Kidney (tissue), 14 donors: ENCODE results near the gene RUNDC3A. TPM values are rescaled to one million over a fixed set of nuclear protein-coding genes. Genes with fewer than 3 reads are reported as not detected.
"Not testable (repeated sequence)": the region's sequence is repeated elsewhere in the genome, so short reads cannot be mapped to it uniquely, and the experiment has no call there.

Experiments
- DNase-seq, 5 donors: peaks; one replicate each; pipeline ENCODE4 v3.0.0-alpha.2; 2013 to 2020
- FAIRE-seq: peaks from 2 replicates; lab custom pipeline; 2012; peaks lifted over from hg19 to GRCh38; lab: Jason Lieb, UNC
- H3K27ac ChIP-seq, 2 donors: one replicate each; pipeline ENCODE4 v1.7.0; 2013; ENCODE audit warnings: low read depth in 2 of 2, low read length in 2 of 2, inconsistent platforms in 1 of 2
- H3K27me3 ChIP-seq: one replicate; pipeline ENCODE4 v1.7.1; 2013; ENCODE audit warnings: low read length, inconsistent platforms; ENCODE audit not compliant: control insufficient read depth, insufficient read depth
- H3K36me3 ChIP-seq, 3 donors: one replicate each; pipeline versions ENCODE4 v1.7.0 to v1.7.1; 2013; ENCODE audit warnings: low read length in 3 of 3, control low read depth in 1 of 3, inconsistent platforms in 1 of 3; ENCODE audit not compliant: insufficient read depth in 3 of 3, control insufficient read depth in 2 of 3
- H3K4me1 ChIP-seq, 3 donors: one replicate each; pipeline versions ENCODE4 v1.7.0 to v1.7.1; 2013; ENCODE audit warnings: low read length in 3 of 3, inconsistent platforms in 1 of 3, low read depth in 1 of 3; ENCODE audit not compliant: control insufficient read depth in 2 of 3, insufficient read depth in 2 of 3
- H3K4me3 ChIP-seq, 3 donors: one replicate each; pipeline versions ENCODE4 v1.7.0 to v1.8.1; 2013; ENCODE audit warnings: low read length in 3 of 3, control low read depth in 1 of 3, inconsistent platforms in 1 of 3
- H3K9ac ChIP-seq, 3 donors: one replicate each; pipeline versions ENCODE4 v1.7.0 to v1.7.1; 2013; ENCODE audit warnings: low read length in 3 of 3, control low read depth in 1 of 3, inconsistent platforms in 1 of 3
- H3K9me3 ChIP-seq, 3 donors: one replicate each; pipeline versions ENCODE4 v1.7.0 to v1.7.1; 2013; ENCODE audit warnings: low read length in 3 of 3, control low read depth in 1 of 3, inconsistent platforms in 1 of 3; ENCODE audit not compliant: control insufficient read depth in 2 of 3, insufficient read depth in 1 of 3
- intact Hi-C: fragments of 100-400 bp; cut with DNase I; formaldehyde crosslinking; loops from one replicate; pipeline ENCODE4 v1.11.1; 2022
- polyA plus RNA-seq: library from polyadenylated mRNA; stranded (reverse); fragments of 350-450 nt; fragmentation: Illumina TruSeq; extraction: RNeasy Lipid Tissue Mini Kit (QIAGEN cat#74804); gene quantifications from one replicate; pipeline ENCODE4 v1.2.3, GENCODE V29; 2014; ENCODE audit warnings: low read depth, low replicate concordance; ENCODE audit not compliant: insufficient read depth
- total RNA-seq: library from RNA; stranded (reverse); fragmentation: NEBNext Ultra II Directional; extraction: Animal tissue kit (Norgen Biotek cat#: 25700); gene quantifications from one replicate; pipeline ENCODE4 v1.2.1, GENCODE V29; 2021
- TF ChIP-seq, protein P1 (sequence below): IDR thresholded peaks from 3 replicates; pipeline ENCODE4 v1.5.1; 2012; ENCODE audit warnings: mild to moderate bottlenecking, moderate library complexity, borderline replicate concordance; ENCODE audit not compliant: insufficient read depth; ENCODE audit errors: extremely low read depth
- donor health status: control.
- donor health status: control.
- donor health status: control.
- donor health status: control.
- donor health status: control.
- donor health status: DM: yes; HTN: yes; CAD: no.
- donor health status: Normal renal cell carcinoma (clear cell type).

The RUNDC3A gene
- total and polyA plus RNA-seq, 2 donors from 2014 or later = 2.2 to 6.4 TPM

GRCh38 chr17:44324571-44325275 lies 16.3 kb downstream of the RUNDC3A start, which contains the start of gene SLC25A39:
TSS of gene SLC25A39 (minus strand) at chr17:44324823. CDS start at chr17:44323562, 1,261 bp downstream.
- intact Hi-C loops = loop anchor here (5.0 kb wide), 1 partner anchor 112 kb away; no protein-coding TSS in a partner anchor

GRCh38 chr17:44326861-44327444 lies 18.6 kb downstream of the RUNDC3A start:
- intact Hi-C loops = loop anchor here (5.0 kb wide), 1 partner anchor 115 kb away; no protein-coding TSS in a partner anchor
- TF ChIP-seq, protein P1, sequence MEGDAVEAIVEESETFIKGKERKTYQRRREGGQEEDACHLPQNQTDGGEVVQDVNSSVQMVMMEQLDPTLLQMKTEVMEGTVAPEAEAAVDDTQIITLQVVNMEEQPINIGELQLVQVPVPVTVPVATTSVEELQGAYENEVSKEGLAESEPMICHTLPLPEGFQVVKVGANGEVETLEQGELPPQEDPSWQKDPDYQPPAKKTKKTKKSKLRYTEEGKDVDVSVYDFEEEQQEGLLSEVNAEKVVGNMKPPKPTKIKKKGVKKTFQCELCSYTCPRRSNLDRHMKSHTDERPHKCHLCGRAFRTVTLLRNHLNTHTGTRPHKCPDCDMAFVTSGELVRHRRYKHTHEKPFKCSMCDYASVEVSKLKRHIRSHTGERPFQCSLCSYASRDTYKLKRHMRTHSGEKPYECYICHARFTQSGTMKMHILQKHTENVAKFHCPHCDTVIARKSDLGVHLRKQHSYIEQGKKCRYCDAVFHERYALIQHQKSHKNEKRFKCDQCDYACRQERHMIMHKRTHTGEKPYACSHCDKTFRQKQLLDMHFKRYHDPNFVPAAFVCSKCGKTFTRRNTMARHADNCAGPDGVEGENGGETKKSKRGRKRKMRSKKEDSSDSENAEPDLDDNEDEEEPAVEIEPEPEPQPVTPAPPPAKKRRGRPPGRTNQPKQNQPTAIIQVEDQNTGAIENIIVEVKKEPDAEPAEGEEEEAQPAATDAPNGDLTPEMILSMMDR = peak; percentile 53
- Histone ChIP-seq H3K9ac (no peak overlapping the region), H3K27me3 (no peaks in the 10 kb centered on the region), H3K9me3 (no peaks in the 10 kb centered on the region), H3K36me3 (peaks cover 0 to 6% (median 2%) of the 10 kb centered on the region in 3 donors), H3K4me1 (peaks cover 0 to 16% (median 0%) of the 10 kb centered on the region in 3 donors), H3K27ac (peak overlapping the region in 1 of 2 donors; percentile 63), H3K4me3 (peak overlapping the region in 2 of 3 donors; percentile 16 to 49)
- peak; percentile 97 to 99 (median 98) for DNase-seq
- FAIRE-seq = no peak

More at GRCh38 chr17:44324571-44325275, 16.3 kb downstream of the RUNDC3A start, which contains the start of gene SLC25A39:
- Histone ChIP-seq H3K4me1 (peaks cover 0 to 14% (median 0%) of the 10 kb centered on the region in 3 donors), H3K4me3 (peak within 1 kb of the TSS; percentile 60 to 80 (median 77)), H3K9ac (peak within 1 kb of the TSS; percentile 22 to 88 (median 78)), H3K9me3 (no peaks in the 10 kb centered on the region), H3K36me3 (peaks cover 0 to 25% (median 16%) of the 10 kb centered on the region in 3 donors), H3K27ac (peak within 1 kb of the TSS; percentile 94 to 97), H3K27me3 (no peaks in the 10 kb centered on the region)
- FAIRE-seq (no peak), DNase-seq (peak; percentile 95 to 98 (median 96))
- TF ChIP-seq, protein P1 = peak; percentile 10

GRCh38 chr17:44327715-44328449 lies 19.5 kb downstream of the RUNDC3A start:
- Histone ChIP-seq H3K36me3 (no peaks in the 10 kb centered on the region), H3K4me1 (peaks cover 0 to 12% (median 0%) of the 10 kb centered on the region in 3 donors), H3K27me3 (no peaks in the 10 kb centered on the region), H3K9ac (no peak overlapping the region), H3K27ac (no peak overlapping the region), H3K4me3 (no peak overlapping the region), H3K9me3 (no peaks in the 10 kb centered on the region)
- FAIRE-seq (no peak), DNase-seq (no peak)
- TF ChIP-seq, protein P1 = no peak
- intact Hi-C loops = loop anchor here (5.0 kb wide), 1 partner anchor 116 kb away; no protein-coding TSS in a partner anchor

DNA sequence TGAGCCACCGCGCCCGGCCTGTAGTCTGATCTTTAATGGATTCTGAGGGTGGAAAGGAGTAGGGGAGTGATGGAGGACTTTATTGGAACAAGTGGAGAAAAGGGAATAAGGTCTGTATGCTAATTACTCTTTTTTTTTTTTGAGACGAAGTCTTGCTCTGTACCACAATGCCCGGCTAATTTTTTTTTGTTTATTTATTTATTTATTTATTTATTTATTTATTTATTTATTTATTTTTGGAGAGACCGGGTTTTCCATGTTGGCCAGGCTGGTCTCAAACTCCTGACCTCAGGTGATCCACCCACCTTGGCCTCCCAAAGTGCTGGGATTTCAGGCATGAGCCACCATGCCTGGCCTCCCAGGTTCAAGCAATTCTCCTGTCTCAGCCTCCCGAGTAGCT lies 21.1 kb downstream of the RUNDC3A start:
- not testable (repeated sequence) for FAIRE-seq, DNase-seq
- intact Hi-C loops = loop anchor here (5.0 kb wide), 1 partner anchor 117 kb away; no protein-coding TSS in a partner anchor

GRCh38 chr17:44330263-44330662 lies 21.9 kb downstream of the RUNDC3A start:
- H3K27me3 ChIP-seq, H3K4me3 ChIP-seq, H3K9ac ChIP-seq, H3K9me3 ChIP-seq, DNase-seq, intact Hi-C loops, FAIRE-seq, H3K4me1 ChIP-seq, H3K27ac ChIP-seq, H3K36me3 ChIP-seq: not testable (repeated sequence)

More for the DNA sequence above, 21.1 kb downstream of the RUNDC3A start:
- H3K4me3 ChIP-seq, H3K9ac ChIP-seq, H3K9me3 ChIP-seq, H3K27me3 ChIP-seq, H3K27ac ChIP-seq, H3K36me3 ChIP-seq, H3K4me1 ChIP-seq: not testable (repeated sequence)
